GM21360 (cell line): ENCODE data around the gene CDT1.
"Not testable (repeated sequence)": the region's sequence is repeated elsewhere in the genome, so short reads cannot be mapped to it uniquely, and the experiment has no call there.

Source experiments
- ATAC-seq: cut with Tn5 transposase; IDR thresholded peaks from one replicate; pipeline ENCODE4 v1.9.1; 2021; ENCODE audit warnings: mild to moderate bottlenecking, moderate library complexity; ENCODE audit not compliant: unreplicated experiment

The CDT1 gene

GRCh38 chr16:88768071-88768783 lies 35.4 kb upstream of the CDT1 start:
- ATAC-seq: no peak

- no peak for ATAC-seq
Measured at GRCh38 chr16:88769617-88770460, 33.8 kb upstream of the CDT1 start.

- ATAC-seq: no peak
Measured at GRCh38 chr16:88770461-88771293, 32.9 kb upstream of the CDT1 start.

GRCh38 chr16:88771294-88771772 lies 32.3 kb upstream of the CDT1 start:
- no peak for ATAC-seq

DNA sequence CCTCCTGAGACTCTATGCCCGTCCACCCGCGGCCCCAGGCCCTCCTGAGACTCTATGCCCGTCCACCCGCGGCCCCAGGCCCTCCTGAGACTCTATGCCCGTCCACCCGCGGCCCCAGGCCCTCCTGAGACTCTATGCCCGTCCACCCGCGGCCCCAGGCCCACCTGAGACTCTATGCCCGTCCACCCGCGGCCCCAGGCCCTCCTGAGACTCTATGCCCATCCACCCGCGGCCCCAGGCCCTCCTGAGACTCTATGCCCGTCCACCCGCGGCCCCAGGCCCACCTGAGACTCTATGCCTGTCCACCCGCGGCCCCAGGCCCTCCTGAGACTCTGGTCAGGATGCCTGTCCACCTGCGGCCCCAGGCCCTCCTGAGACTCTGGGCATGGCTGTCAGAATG lies 31.8 kb upstream of the CDT1 start:
- not testable (repeated sequence) for ATAC-seq

DNA sequence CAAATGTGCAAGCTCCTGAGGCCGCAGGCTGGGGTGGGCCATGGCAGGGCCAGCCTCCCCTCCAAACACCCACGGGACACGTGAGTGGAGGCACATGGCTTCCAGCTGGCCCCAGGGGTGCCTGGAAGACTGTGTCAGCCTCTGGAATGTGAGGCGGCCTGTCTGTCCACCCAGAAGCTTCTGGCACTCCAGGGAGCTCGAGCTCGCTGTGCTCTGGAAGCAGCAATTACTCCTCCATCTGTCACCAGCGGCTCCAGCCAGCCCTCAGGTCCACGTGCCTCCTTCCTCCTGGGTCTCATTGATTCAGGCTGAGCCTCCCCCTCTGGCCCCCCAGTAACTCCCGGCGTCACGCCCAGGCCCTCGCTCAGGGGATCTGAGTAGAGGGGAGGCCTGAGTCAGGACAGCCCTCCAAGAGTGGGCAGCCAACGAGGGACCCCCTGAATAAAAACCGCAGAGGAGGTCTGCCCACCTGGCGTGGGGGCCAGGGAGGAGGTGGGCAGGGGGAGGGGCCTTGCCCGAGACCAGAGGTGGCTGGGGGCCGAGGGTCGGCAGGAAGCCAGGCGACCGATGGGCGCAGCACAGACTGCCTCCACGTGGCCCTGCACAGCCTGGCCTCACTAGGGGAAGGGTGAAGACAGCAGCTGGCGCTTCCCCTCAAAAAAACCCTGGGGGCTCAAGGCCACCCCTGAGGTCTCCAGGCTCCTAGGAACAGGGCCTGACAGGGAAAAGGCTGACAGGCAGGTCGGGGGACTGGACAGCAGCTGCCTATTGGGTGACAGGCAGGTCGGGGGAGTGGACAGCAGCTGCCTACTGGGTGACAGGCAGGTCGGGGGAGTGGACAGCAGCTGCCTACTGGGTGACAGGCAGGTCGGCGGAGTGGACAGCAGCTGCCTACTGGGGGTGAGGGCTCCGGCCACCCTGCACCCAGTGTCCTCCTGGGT lies 30.4 kb upstream of the CDT1 start:
- ATAC-seq: no peak

GRCh38 chr16:88773812-88774291 lies 29.7 kb upstream of the CDT1 start:
- no peak for ATAC-seq

DNA sequence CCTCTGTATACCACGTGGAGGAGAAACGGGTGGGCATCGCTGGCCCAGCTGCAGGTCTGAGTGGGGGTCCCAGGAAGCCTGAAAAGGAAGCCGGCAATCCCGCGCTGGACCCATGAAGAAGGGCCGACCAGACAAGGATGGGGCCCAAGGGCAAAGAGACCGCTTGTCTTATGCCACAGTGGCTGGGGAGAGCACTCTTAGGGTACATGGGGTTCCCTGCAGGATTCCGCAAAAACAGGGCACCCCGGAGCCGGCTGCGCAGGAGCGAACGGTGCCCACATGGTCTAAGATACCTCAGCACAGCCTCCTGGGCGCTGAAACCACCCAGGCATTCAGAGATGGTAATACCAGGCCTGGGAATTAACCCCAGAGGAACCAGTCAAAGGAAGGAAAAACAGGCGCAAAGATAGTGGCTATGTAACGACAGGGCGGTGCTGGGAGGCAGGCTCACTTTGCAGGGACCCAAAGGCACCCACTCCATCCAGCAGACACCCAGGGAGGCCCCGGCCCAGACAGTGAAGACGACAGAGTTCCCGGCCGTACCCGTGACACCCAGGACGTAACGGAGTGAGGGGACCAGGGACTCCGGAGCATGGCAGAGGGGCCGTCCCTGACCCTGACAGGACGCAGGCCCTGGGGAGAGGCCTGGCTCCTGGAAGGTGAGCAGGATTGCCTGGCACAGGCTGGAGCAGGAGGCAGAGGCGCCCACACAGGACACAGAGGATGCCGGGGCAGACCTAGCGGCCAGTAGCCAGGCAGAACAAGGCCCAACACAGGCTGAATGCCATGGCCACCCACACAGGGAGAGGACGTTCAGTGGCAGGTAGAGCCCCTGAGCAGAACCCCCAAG lies 28.8 kb upstream of the CDT1 start:
- ATAC-seq: no peak

- ATAC-seq: no peak
Measured at GRCh38 chr16:88775825-88776224, 27.8 kb upstream of the CDT1 start.

- no peak for ATAC-seq
Measured at GRCh38 chr16:88777471-88778270, 25.9 kb upstream of the CDT1 start.

- no peak for ATAC-seq
Measured at GRCh38 chr16:88778271-88778525, 25.4 kb upstream of the CDT1 start.

- ATAC-seq: no peak
Measured at GRCh38 chr16:88778541-88779065, 25.0 kb upstream of the CDT1 start.

DNA sequence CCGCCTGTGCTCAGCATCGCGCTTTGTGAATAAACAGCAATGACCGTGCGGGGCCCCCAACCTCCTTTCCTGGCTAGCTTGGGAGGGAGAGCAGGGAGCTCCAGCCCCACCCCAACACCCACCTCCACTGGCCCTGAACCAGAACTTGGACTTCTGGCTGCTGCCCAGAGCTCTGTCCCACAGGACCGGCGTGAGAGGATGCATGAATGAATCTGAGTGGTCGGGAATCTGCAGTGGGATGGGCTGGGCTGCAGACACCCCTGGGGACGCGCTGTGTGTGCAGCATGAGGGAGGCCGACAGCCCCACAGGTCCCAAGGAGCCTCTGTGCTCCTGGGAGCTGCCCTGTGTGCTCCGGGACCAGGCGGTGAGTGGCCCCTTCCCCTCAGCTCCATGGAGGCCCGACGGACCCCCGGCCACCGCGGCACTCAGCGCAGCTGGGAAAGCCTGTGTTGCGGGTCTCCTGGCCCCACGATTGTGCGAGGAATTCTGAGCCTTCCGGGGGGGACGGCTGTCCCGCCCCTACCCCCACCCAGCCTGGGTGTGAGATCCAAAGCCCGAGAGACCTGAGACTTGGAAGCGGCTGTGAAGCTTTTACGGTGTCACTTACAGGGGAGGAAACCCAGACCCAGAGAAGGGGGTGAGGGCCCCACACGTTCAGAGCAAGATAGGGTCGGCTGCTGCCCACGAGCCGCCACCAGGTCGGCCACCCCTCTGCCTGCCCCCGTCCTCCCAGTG lies 24.0 kb upstream of the CDT1 start:
- ATAC-seq: no peak

- ATAC-seq: no peak
Measured at GRCh38 chr16:88780142-88781062, 23.2 kb upstream of the CDT1 start.

DNA sequence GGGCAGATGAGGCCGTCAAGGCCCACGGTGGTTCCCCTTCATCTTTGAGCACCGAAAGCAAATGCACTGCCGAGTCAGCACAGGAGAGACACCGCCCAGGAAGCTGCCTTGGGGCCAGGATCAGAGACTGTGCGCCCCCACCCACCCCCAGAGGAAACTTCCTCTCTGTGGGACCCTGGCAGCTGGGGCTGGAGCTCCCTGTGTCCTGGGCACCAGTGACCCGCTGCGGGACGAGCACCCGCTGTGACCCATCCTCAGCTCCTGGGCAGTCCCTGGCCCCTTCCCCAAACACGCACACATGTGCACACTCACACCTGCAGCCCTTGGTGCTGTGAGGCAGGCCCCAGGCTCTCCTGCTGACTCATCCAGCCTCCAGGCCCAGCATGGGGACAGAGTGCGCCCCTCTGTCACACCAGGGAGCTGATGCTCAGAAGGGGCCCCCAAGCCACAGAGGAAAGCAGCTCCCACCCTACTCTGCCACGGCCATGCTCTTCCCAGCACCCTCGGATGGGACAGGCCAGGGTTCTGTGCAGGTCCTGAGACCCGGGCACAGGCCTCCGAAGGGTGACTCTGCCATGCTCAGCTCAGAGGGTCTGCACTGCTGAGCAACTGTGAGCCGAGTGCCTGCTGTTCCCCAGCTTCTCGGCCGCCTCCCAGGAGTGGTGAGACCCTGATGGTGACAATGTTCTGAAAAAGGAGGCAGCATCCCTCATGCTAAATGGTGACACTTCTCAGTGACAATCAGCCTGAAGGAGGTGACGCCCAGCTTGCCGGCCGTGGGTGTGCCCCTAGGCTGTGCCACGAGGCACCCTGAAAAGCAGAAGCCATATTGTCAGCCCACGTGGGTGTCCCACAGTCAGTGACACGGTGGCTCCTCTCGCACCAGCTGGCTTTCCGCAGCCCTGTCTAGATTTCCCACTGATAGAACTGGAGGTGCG lies 22.2 kb upstream of the CDT1 start:
- ATAC-seq: peak; percentile 29
